Activated T-cell treated with anti-CD3 and anti-CD28 coated beads for 24 hours (primary cell): ENCODE results near the gene CLTC.
"Not testable (repeated sequence)": the region's sequence is repeated elsewhere in the genome, so short reads cannot be mapped to it uniquely, and the experiment has no call there.

ENCODE experiments used
- DNase-seq: peaks from one replicate; pipeline ENCODE4 v3.0.0-alpha.2; 2020; ENCODE audit warnings: low read depth

The CLTC gene

GRCh38 chr17:59634632-59635541, 15.2 kb downstream of the CLTC start:
- DNase-seq = no peak

GRCh38 chr17:59637611-59638310, 18.1 kb downstream of the CLTC start:
- DNase-seq = no peak

- DNase-seq = no peak
Measured at GRCh38 chr17:59638553-59638952, 18.9 kb downstream of the CLTC start.

- DNase-seq = no peak
Measured at GRCh38 chr17:59641799-59642484, 22.2 kb downstream of the CLTC start.

GRCh38 chr17:59642565-59642964, 22.9 kb downstream of the CLTC start:
- DNase-seq = no peak

GRCh38 chr17:59643159-59644140, 23.8 kb downstream of the CLTC start:
- DNase-seq = no peak

- DNase-seq = no peak
Measured at GRCh38 chr17:59647288-59647687, 27.6 kb downstream of the CLTC start.

GRCh38 chr17:59649886-59650285, 30.2 kb downstream of the CLTC start:
- no peak for DNase-seq

- DNase-seq = no peak
Measured at GRCh38 chr17:59650642-59651041, 30.9 kb downstream of the CLTC start.

GRCh38 chr17:59651346-59651745, 31.7 kb downstream of the CLTC start:
- no peak for DNase-seq

- no peak for DNase-seq
Measured at GRCh38 chr17:59652119-59652518, 32.4 kb downstream of the CLTC start.

- not testable (repeated sequence) for DNase-seq
Measured at GRCh38 chr17:59656624-59657023, 36.9 kb downstream of the CLTC start.

GRCh38 chr17:59666235-59666634, 46.5 kb downstream of the CLTC start:
- no peak for DNase-seq

GRCh38 chr17:59668816-59669215, 49.1 kb downstream of the CLTC start:
- no peak for DNase-seq

GRCh38 chr17:59669411-59669810, 49.7 kb downstream of the CLTC start:
- no peak for DNase-seq

GRCh38 chr17:59669944-59670343, 50.2 kb downstream of the CLTC start:
- DNase-seq = no peak

GRCh38 chr17:59671386-59671785, 51.7 kb downstream of the CLTC start:
- no peak for DNase-seq

GRCh38 chr17:59675231-59675630, 55.5 kb downstream of the CLTC start:
- no peak for DNase-seq

- DNase-seq = no peak
Measured at GRCh38 chr17:59676716-59677115, 57.0 kb downstream of the CLTC start.

GRCh38 chr17:59678918-59679317, 59.2 kb downstream of the CLTC start:
- no peak for DNase-seq

- DNase-seq = no peak
Measured at GRCh38 chr17:59680314-59680713, 60.6 kb downstream of the CLTC start.

GRCh38 chr17:59683283-59683682, 63.6 kb downstream of the CLTC start:
- DNase-seq = no peak
